ENCODE data around the gene PSMC5. TPM values are rescaled to one million over a fixed set of nuclear protein-coding genes. Genes with fewer than 3 reads are reported as not detected.
A peak's percentile ranks its signal among the peaks of the same experiment; 100 is the strongest.
"Not testable (repeated sequence)": the region's sequence is repeated elsewhere in the genome, so short reads cannot be mapped to it uniquely, and the experiment has no call there.

The PSMC5 gene
- total and polyA plus RNA-seq, 12 donors = 64.1 to 273 (median 135) TPM

DNA sequence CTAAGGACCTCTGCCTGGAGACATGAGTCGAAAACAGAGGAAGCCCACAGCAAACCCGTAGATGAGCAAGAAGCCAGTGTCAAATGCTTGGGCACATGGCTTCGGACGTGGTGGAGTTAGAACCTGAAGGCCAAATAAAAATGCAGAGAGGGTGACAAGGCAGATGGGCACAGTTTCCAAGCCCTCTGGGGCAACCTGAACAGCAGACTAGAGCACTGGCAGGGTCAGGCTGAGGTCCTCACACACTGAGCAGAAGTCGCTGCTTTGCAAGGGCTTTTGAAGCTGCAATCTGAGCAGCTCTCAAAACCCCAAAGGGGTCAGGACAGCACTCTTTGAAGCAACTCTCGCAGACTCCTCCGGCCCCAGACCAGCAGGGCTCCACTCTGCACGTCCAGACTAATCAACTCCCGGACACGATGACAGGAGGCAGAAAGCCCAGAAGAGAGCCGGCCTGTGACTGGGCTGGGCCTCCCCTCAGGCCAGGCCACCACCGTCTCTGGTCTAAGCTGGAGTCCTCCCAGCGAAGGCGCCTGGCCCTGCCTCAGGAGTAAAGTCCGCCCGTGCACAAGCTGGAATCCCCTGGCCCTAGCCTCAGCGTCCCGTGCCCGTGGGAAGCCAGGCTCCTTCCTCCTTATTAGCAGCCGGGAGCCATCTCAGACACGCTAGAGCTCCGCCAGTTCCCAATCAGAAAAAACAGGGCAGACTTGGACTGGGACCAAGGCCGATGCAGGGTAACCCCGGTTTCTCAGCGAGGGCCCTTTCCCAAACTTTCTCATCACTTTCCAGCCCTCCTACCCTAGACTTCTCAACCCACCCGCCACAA, 14.3 kb downstream of the PSMC5 start:
- intact Hi-C loops (cut with DNase I) = no loop called here
- peak in 1 of 2 donors; percentile 45 for TF ChIP-seq POLR2A (IDR thresholded peaks at IDR 0.05)
- TF ChIP-seq, protein P1, sequence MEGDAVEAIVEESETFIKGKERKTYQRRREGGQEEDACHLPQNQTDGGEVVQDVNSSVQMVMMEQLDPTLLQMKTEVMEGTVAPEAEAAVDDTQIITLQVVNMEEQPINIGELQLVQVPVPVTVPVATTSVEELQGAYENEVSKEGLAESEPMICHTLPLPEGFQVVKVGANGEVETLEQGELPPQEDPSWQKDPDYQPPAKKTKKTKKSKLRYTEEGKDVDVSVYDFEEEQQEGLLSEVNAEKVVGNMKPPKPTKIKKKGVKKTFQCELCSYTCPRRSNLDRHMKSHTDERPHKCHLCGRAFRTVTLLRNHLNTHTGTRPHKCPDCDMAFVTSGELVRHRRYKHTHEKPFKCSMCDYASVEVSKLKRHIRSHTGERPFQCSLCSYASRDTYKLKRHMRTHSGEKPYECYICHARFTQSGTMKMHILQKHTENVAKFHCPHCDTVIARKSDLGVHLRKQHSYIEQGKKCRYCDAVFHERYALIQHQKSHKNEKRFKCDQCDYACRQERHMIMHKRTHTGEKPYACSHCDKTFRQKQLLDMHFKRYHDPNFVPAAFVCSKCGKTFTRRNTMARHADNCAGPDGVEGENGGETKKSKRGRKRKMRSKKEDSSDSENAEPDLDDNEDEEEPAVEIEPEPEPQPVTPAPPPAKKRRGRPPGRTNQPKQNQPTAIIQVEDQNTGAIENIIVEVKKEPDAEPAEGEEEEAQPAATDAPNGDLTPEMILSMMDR (IDR thresholded peaks at IDR 0.05) = no peak
- DNase-seq = peak; percentile 61 to 85 (median 67)
- Histone ChIP-seq H3K4me3 (peak overlapping the region; percentile 40 to 79 (median 51)), H3K9me3 (replicated peaks in 1 of 3) (no peaks in the 10 kb centered on the region), H3K27ac (peak overlapping the region; percentile 70 to 92 (median 90)), H3K36me3 (replicated peaks in 1 of 2) (peaks cover 0 to 7% of the 10 kb centered on the region in 2 donors), H3K27me3 (no peaks in the 10 kb centered on the region), H3K4me1 (replicated peaks in 1 of 2) (peaks cover 51 to 54% of the 10 kb centered on the region in 2 donors)
- WGBS, 4 donors = 1 to 3% (median 3%) methylated on average over 15 to 26 of the region's 26 CpGs

GRCh38 chr17:63842173-63842539, 14.9 kb downstream of the PSMC5 start:
- no peak for TF ChIP-seq POLR2A (IDR thresholded peaks at IDR 0.05)
- TF ChIP-seq, protein P1 (IDR thresholded peaks at IDR 0.05) = no peak
- Histone ChIP-seq H3K27ac (peak overlapping the region; percentile 70 to 92 (median 90)), H3K4me1 (replicated peaks in 1 of 2) (peaks cover 51 to 52% of the 10 kb centered on the region in 2 donors), H3K4me3 (peak overlapping the region; percentile 40 to 79 (median 51)), H3K9me3 (replicated peaks in 1 of 3) (no peaks in the 10 kb centered on the region), H3K36me3 (replicated peaks in 1 of 2) (peaks cover 0 to under 1% of the 10 kb centered on the region in 2 donors), H3K27me3 (no peaks in the 10 kb centered on the region)
- intact Hi-C loops (cut with DNase I) = no loop called here
- 0 to 1% (median 0%) methylated on average over 10 to 36 of the region's 36 CpGs for WGBS, 4 donors
- DNase-seq = peak in 5 of 7 donors; percentile 36 to 72 (median 51)

DNA sequence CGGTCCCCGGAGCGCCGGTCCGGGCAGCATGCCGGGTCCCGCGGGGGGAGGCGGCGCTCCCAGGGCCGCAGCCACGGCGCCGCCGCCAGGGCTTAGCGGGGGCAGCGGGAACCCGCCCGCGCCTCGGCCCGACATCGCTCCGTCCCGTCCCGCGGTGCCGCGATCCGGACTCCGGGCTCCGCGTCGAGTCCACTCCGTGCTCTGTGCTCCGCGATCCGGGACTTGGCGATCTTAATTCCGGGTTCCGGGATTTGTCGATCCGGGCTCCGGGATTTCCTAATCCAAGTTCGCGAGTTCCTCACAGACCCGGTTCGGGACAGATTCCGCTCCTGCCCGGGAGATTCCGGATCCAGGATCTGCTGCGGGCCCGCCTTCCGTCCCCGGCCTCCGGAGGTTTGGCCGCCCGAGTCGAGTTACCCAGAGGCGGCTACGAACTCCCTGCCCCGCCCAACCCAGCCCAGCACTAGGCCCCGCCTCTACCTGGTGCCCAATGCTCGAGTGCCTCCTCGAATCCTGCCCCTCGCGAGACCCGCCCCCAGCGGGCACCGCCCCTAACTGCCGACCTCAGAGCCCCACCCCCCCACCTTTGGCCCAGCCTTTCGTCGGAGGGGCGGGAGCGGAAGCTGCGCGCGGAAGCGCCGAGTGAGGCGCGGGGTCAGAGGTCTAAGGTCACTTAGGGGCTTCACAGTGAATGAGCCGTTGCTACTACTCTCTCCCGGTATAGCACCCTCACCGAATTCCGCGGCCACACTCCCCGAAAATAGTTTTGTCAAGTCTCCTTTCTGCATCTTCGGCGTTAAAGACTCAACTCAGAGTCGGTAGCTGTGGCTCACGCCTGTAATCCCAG, 15.5 kb downstream of the PSMC5 start, which contains the start of gene SMARCD2:
TSS of gene SMARCD2 (minus strand) at position 146 of the 847 bp plus-strand sequence. CDS start at position 135, 11 bp downstream.
- TF ChIP-seq POLR2A (IDR thresholded peaks at IDR 0.05) = peak; percentile 74 to 100
- TF ChIP-seq, protein P1 (IDR thresholded peaks at IDR 0.05) = peak in 1 of 6 experiments; percentile 73
- no peaks in the 10 kb centered on the region for H3K9me3 ChIP-seq (replicated peaks in 1 of 3)
- DNase-seq = peak; percentile 98 to 99 (median 99)
- H3K27me3 ChIP-seq = no peaks in the 10 kb centered on the region
- H3K4me1 ChIP-seq (replicated peaks in 1 of 2) = peaks cover 46 to 48% of the 10 kb centered on the region in 2 donors
- no peaks in the 10 kb centered on the region for H3K36me3 ChIP-seq (replicated peaks in 1 of 2)
- peak within 1 kb of the TSS; percentile 40 to 79 (median 51) for H3K4me3 ChIP-seq
- intact Hi-C loops (cut with DNase I) = no loop called here
- WGBS, 4 donors = 0% methylated on average over 5 to 92 of the region's 92 CpGs
- peak within 1 kb of the TSS; percentile 70 to 92 (median 90) for H3K27ac ChIP-seq

DNA sequence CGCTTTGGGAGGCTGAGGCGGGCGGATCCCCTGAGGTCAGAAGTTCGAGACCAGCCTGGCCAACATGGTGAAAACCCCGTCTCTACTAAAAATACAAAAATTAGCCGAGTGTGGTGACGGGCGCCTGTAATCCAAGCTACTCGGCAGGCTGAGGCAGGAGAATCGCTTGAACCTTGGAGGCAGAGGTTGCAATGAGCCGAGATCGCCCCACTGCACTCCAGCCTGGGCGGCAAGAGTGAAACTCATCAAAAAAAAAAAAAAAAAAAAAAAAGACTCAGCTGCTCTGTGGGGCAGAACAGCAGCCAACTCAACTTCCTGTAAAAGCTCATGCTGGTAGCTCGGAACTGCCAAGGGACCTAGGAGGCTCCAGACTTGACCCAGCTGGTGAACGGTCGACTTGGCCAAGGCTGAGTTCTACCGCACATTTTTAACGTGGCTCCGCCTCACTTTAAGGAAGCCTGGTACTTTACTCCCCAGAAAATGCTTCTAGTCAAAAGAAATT, 16.2 kb downstream of the PSMC5 start:
- H3K27me3 ChIP-seq; H3K9me3 ChIP-seq (replicated peaks in 1 of 3); H3K36me3 ChIP-seq (replicated peaks in 1 of 2); intact Hi-C loops (cut with DNase I): not testable (repeated sequence)
- WGBS, 4 donors = 5 to 21% (median 8%) methylated on average over 14 to 19 of the region's 19 CpGs
- Histone ChIP-seq H3K27ac (peak overlapping the region; percentile 68 to 92 (median 90)), H3K4me1 (replicated peaks in 1 of 2) (peaks cover 39 to 41% of the 10 kb centered on the region in 2 donors), H3K4me3 (peak overlapping the region in 2 of 4 donors; percentile 61 to 79)
- DNase-seq = peak; percentile 30 to 84 (median 70)

Measured in adrenal gland (tissue), 12 donors.